HepG2 (cell line): ENCODE results near the gene RNU6-1. TPM values are rescaled to one million over a fixed set of nuclear protein-coding genes. Genes with fewer than 3 reads are reported as not detected.

Source experiments
- FOXM1 ChIP-seq: sonication (generic); formaldehyde crosslinking; IDR thresholded peaks from 2 replicates; pipeline ENCODE4 v1.5.0; 2020; ENCODE audit warnings: missing genetic modification reagents
- KDM2A ChIP-seq: sonication (generic); formaldehyde crosslinking; IDR thresholded peaks from 2 replicates; pipeline ENCODE4 v1.4.0; 2020; ENCODE audit warnings: low read depth, missing genetic modification reagents, borderline replicate concordance
- NRL ChIP-seq: sonication (generic); formaldehyde crosslinking; IDR thresholded peaks from 2 replicates; pipeline ENCODE4 v1.5.0; 2020; ENCODE audit warnings: missing genetic modification reagents, mild to moderate bottlenecking, moderate library complexity, borderline replicate concordance
- PAF1 ChIP-seq: IDR thresholded peaks from 2 replicates; pipeline ENCODE4 v1.6.1; 2016; ENCODE audit warnings: missing genetic modification reagents, missing compliant biosample characterization
- RBFOX2 ChIP-seq: fragments of 200-400 bp; formaldehyde crosslinking; IDR thresholded peaks from 2 replicates; pipeline ENCODE4 v1.6.1; 2017; ENCODE audit warnings: low read depth, mild to moderate bottlenecking, low read length
- ZBTB14 ChIP-seq: sonication (generic); formaldehyde crosslinking; IDR thresholded peaks from 2 replicates; pipeline ENCODE4 v1.4.0; 2020; ENCODE audit warnings: missing genetic modification reagents
- ZNF670 ChIP-seq: sonication (generic); formaldehyde crosslinking; IDR thresholded peaks from 2 replicates; pipeline ENCODE4 v1.8.0; 2022; ENCODE audit warnings: mild to moderate bottlenecking, missing genetic modification reagents, borderline replicate concordance
- ZNF687 ChIP-seq: sonication (generic); formaldehyde crosslinking; IDR thresholded peaks from 2 replicates; pipeline ENCODE4 v1.5.1; 2020; ENCODE audit warnings: mild to moderate bottlenecking, missing genetic modification reagents, moderate library complexity
- polyA plus RNA-seq, 8 experiments: library from polyadenylated mRNA; depleted of rRNA in 3 of 8; stranded (reverse) in 7 of 8; unstranded in 1 of 8; fragments of >200 nt; fragmentation: Illumina TruSeq in 4 of 8; extraction: Trizol in 4 of 8; gene quantifications; 2 replicates each; pipeline versions ENCODE4 v1.2.1 to v1.2.3, GENCODE V29; 2011 to 2016; ENCODE audit warnings: low read depth in 4 of 8, missing spikeins in 1 of 8, mixed read lengths in 1 of 8; ENCODE audit not compliant: insufficient read depth in 1 of 8
- total RNA-seq, 5 experiments: library from RNA; depleted of rRNA; stranded (reverse); fragments of >200 nt; fragmentation: Illumina TruSeq; extraction: Trizol; gene quantifications; 2 replicates each; pipeline ENCODE4 v1.2.3, GENCODE V29; 2016; ENCODE audit warnings: low read depth in 1 of 5
- TF ChIP-seq, protein P1 (sequence below): sonication (generic); formaldehyde crosslinking; IDR thresholded peaks from 2 replicates; pipeline ENCODE4 v1.4.0; 2020; ENCODE audit warnings: missing genetic modification reagents, borderline replicate concordance
- TF ChIP-seq, protein P2 (sequence below): sonication (generic); formaldehyde crosslinking; IDR thresholded peaks from 2 replicates; pipeline ENCODE4 v1.8.1; 2023; ENCODE audit warnings: mild to moderate bottlenecking, inconsistent platforms, moderate library complexity, missing genetic modification reagents, borderline replicate concordance

RNU6-1 gene
- total and polyA plus RNA-seq, 2 of the 13 experiments (the other 11 are each of a cell fraction or from before 2014, with no cell fraction given), result under 0.01 TPM; not detected in 1

GRCh38 chr15:67843571-67844387, 3.9 kb upstream of the RNU6-1 start (continued):
- TF ChIP-seq PAF1 (no peak), RBFOX2 (no peak), ZNF670 (CRISPR knock-in tag) (no peak; the same call in 1 of the 2 replicates), NRL (no peak), ZBTB14 (no peak), ZNF687 (CRISPR knock-in tag) (peak; percentile 85), FOXM1 (no peak), KDM2A (CRISPR knock-in tag) (no peak)
- TF ChIP-seq, protein P1, sequence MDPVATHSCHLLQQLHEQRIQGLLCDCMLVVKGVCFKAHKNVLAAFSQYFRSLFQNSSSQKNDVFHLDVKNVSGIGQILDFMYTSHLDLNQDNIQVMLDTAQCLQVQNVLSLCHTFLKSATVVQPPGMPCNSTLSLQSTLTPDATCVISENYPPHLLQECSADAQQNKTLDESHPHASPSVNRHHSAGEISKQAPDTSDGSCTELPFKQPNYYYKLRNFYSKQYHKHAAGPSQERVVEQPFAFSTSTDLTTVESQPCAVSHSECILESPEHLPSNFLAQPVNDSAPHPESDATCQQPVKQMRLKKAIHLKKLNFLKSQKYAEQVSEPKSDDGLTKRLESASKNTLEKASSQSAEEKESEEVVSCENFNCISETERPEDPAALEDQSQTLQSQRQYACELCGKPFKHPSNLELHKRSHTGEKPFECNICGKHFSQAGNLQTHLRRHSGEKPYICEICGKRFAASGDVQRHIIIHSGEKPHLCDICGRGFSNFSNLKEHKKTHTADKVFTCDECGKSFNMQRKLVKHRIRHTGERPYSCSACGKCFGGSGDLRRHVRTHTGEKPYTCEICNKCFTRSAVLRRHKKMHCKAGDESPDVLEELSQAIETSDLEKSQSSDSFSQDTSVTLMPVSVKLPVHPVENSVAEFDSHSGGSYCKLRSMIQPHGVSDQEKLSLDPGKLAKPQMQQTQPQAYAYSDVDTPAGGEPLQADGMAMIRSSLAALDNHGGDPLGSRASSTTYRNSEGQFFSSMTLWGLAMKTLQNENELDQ (CRISPR knock-in tag), result no peak
- TF ChIP-seq, protein P2, sequence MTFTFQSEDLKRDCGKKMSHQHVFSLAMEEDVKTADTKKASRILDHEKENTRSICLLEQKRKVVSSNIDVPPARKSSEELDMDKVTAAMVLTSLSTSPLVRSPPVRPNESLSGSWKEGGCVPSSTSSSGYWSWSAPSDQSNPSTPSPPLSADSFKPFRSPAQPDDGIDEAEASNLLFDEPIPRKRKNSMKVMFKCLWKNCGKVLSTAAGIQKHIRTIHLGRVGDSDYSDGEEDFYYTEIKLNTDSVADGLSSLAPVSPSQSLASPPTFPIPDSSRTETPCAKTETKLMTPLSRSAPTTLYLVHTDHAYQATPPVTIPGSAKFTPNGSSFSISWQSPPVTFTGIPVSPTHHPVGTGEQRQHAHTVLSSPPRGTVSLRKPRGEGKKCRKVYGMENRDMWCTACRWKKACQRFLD (CRISPR knock-in tag), result no peak
